ENCODE results near the gene BCOR. TPM values are rescaled to one million over a fixed set of nuclear protein-coding genes. Genes with fewer than 3 reads are reported as not detected.

Gene BCOR
- total and polyA plus RNA-seq, 2 of the 13 experiments (the other 11 are each of a cell fraction or from before 2014, with no cell fraction given) = 14.3 to 15.2 TPM

GRCh38 chrX:40127052-40127451, 29.3 kb upstream of the BCOR start:
- ChIA-PET POLR2A (no interaction called here), CTCF (ENCODE audit: low intra/inter-chr PET ratio, low total read pairs) (no interaction called here)
- in situ Hi-C loops (cut with HindIII; ENCODE audit: extremely low pct_ligation_motif_present, low pct_unique_long_range_greater_than_20kb) (no loop called here), intact Hi-C loops (cut with micrococcal nuclease; ENCODE audit: unreplicated experiment) (no loop called here)
- H2AFZ ChIP-seq (ENCODE audit: low read length) = no peak overlapping the region
- H3K4me1 ChIP-seq (ENCODE audit: insufficient read depth, low read length) = no peaks in the 10 kb centered on the region
- H3K36me3 ChIP-seq (replicated peaks in 1 of 2; ENCODE audit: control insufficient read depth in 1 of 2, insufficient read depth in 2 of 2, low read length in 2 of 2) = peaks cover 0 to 2% of the 10 kb centered on the region in 2 experiments; a peak in 1 of 5 replicates
- no peaks in the 10 kb centered on the region for H3K9me3 ChIP-seq (ENCODE audit: low read length)
- WGBS (ENCODE audit: low lambda C conversion rate) = 100% methylated on average over 1 of the region's 2 CpGs
- no peaks in the 10 kb centered on the region for H4K20me1 ChIP-seq (ENCODE audit: insufficient read depth, low read length)
- H3K9ac ChIP-seq (ENCODE audit: insufficient read depth, low read depth, low read length) = no peak overlapping the region
- no peak overlapping the region for H3K4me3 ChIP-seq (replicated peaks in 1 of 3; ENCODE audit: insufficient read depth in 1 of 3, low read depth in 2 of 3, low read length in 3 of 3)
- H3K4me2 ChIP-seq (ENCODE audit: low read depth, low read length) = no peak overlapping the region
- peaks cover 4% of the 10 kb centered on the region for H3K79me2 ChIP-seq (ENCODE audit: insufficient read depth, low read length)
- DNase-seq (ENCODE audit: low spot score) (no peak), FAIRE-seq (no peak), ATAC-seq (no peak)
- no peaks in the 10 kb centered on the region for H3K27me3 ChIP-seq (ENCODE audit: control insufficient read depth in 1 of 2, insufficient read depth in 2 of 2, low read length in 2 of 2)
- no TSS peak for BruUV-seq (replicated peaks)
- no peak for TF ChIP-seq MEIS2 (CRISPR knock-in tag; IDR thresholded peaks at IDR 0.05)
- H3K27ac ChIP-seq (ENCODE audit: extremely low read length, insufficient read depth, low read length) = no peak overlapping the region

DNA sequence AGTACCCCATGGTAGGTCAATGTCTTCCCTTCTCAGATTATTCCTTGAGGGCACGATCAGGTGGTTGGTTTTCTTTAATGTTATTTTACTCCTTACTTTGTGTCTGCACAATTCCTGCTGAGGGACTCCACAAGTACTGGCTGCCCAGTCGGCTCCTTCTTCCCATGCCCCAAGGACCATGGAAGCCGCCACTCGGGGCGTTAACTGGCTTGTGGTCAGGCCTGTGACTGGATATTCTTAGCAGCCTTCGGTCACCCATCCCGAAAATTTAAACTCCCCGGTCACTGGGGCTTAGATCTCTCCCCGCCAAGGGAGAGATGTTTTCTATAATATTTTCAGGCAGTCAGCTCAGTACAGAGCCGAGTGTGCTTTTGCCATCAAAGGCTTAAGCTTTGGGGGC, 24.7 kb upstream of the BCOR start:
- intact Hi-C loops (cut with micrococcal nuclease; ENCODE audit: unreplicated experiment) (no loop called here), in situ Hi-C loops (cut with HindIII; ENCODE audit: extremely low pct_ligation_motif_present, low pct_unique_long_range_greater_than_20kb) (no loop called here)
- ATAC-seq (no peak), DNase-seq (ENCODE audit: low spot score) (no peak), FAIRE-seq (no peak)
- H3K4me2 ChIP-seq (ENCODE audit: low read depth, low read length) = no peak overlapping the region
- H4K20me1 ChIP-seq (ENCODE audit: insufficient read depth, low read length) = no peaks in the 10 kb centered on the region
- H3K4me1 ChIP-seq (ENCODE audit: insufficient read depth, low read length) = no peaks in the 10 kb centered on the region
- H3K27ac ChIP-seq (ENCODE audit: extremely low read length, insufficient read depth, low read length) = no peak overlapping the region
- H2AFZ ChIP-seq (ENCODE audit: low read length) = no peak overlapping the region
- BruUV-seq (replicated peaks) = no TSS peak
- peaks cover 4% of the 10 kb centered on the region for H3K79me2 ChIP-seq (ENCODE audit: insufficient read depth, low read length)
- no peaks in the 10 kb centered on the region for H3K27me3 ChIP-seq (ENCODE audit: control insufficient read depth in 1 of 2, insufficient read depth in 2 of 2, low read length in 2 of 2)
- ChIA-PET CTCF (ENCODE audit: low intra/inter-chr PET ratio, low total read pairs) (no interaction called here), POLR2A (no interaction called here)
- no peak overlapping the region for H3K9ac ChIP-seq (ENCODE audit: insufficient read depth, low read depth, low read length)
- no peaks in the 10 kb centered on the region for H3K9me3 ChIP-seq (ENCODE audit: low read length)
- peaks cover 0 to 2% of the 10 kb centered on the region in 2 experiments; a peak in 1 of 5 replicates for H3K36me3 ChIP-seq (replicated peaks in 1 of 2; ENCODE audit: control insufficient read depth in 1 of 2, insufficient read depth in 2 of 2, low read length in 2 of 2)
- H3K4me3 ChIP-seq (replicated peaks in 1 of 3; ENCODE audit: insufficient read depth in 1 of 3, low read depth in 2 of 3, low read length in 3 of 3) = no peak overlapping the region
- 97% methylated on average over 9 of the region's 10 CpGs for WGBS (ENCODE audit: low lambda C conversion rate)
- TF ChIP-seq TFDP2 (CRISPR knock-in tag; IDR thresholded peaks at IDR 0.05) (no peak), IRX3 (CRISPR knock-in tag; IDR thresholded peaks at IDR 0.05; ENCODE audit: borderline replicate concordance, low read depth) (no peak), KDM2A (CRISPR knock-in tag; IDR thresholded peaks at IDR 0.05; ENCODE audit: borderline replicate concordance, low read depth) (no peak), KLF9 (CRISPR knock-in tag; IDR thresholded peaks at IDR 0.05; ENCODE audit: low read depth) (no peak), ZNF292 (CRISPR knock-in tag; IDR thresholded peaks at IDR 0.05; ENCODE audit: borderline replicate concordance, low read depth) (no peak), RAD21 (CRISPR knock-in tag; IDR thresholded peaks at IDR 0.05) (no peak), ZNF496 (CRISPR knock-in tag; IDR thresholded peaks at IDR 0.05; ENCODE audit: insufficient replicate concordance) (no peak), SMARCE1 (IDR thresholded peaks at IDR 0.05; ENCODE audit: borderline replicate concordance) (no peak), MBD4 (IDR thresholded peaks at IDR 0.05; ENCODE audit: borderline replicate concordance, low read length) (no peak)
